Body of pancreas (tissue), 4 donors: ENCODE measurements around the gene SYNJ1.

ENCODE experiments used
- CTCF ChIP-seq, 7 experiments: fragments of 450-650 bp in 4 of 7; fragments of 200-600 bp in 3 of 7; sonication (generic) in 3 of 7; IDR thresholded peaks; one replicate each; pipeline ENCODE4 v1.5.1; 2016 to 2019; ENCODE audit warnings: antibody characterized with exemption in 7 of 7
- POLR2A ChIP-seq, 3 donors: fragments of 450-650 bp; IDR thresholded peaks; one replicate each; pipeline ENCODE4 v1.6.1; 2016; ENCODE audit warnings: antibody characterized with exemption in 3 of 3, mild to moderate bottlenecking in 2 of 3

GRCh38 chr21:32613436-32614043 lies 114.3 kb downstream of the SYNJ1 start:
- TF ChIP-seq CTCF (IDR thresholded peaks at IDR 0.05) = no peak
- no peak for TF ChIP-seq POLR2A (IDR thresholded peaks at IDR 0.05)
